Endothelial cell of hepatic sinusoid (primary cell): ENCODE results near the gene TMEM59L.

ENCODE experiments used
- in situ Hi-C: cut with HindIII; loops from 2 replicates; pipeline ENCODE4 v1.10.0; 2017; ENCODE audit warnings: low sequenced_read_pairs

TMEM59L gene

GRCh38 chr19:18636183-18636968, 23.7 kb downstream of the TMEM59L start:
- in situ Hi-C loops, result no loop called here

DNA sequence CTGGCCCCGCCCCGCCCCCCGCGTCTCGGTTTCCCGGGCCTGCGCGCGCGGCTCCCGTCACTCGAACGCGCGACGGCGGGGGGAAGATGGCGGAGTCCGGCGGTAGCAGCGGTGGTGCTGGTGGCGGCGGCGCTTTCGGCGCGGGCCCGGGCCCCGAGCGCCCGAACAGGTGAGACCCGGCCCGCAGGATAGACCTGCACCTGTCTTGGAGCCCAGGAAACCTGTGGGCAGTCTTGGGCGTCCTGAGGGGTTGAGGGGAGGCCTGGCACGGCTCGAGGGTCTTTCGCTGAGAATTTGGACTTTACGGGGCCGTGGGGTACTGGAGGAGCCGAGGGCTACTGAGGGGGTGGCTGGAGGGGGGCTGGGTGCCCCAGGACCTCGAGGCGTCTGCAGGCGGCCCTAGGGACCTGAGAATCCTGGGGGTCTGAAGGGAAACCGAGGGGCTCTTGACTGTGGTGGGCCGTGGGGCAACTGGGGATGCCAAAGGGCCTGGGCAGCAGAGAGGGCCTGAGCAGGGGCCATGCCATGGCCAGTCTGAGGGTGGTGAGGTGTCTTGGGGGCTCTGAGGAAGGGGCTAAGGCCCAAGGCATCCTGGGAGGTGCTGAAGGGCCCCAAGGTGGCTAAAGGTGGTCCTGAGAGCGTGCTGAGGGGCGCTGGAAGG, 24.4 kb downstream of the TMEM59L start, which contains the start of gene KLHL26:
TSS of gene KLHL26 (plus strand) at position 60 of the 661 bp plus-strand sequence. CDS start at position 87, 27 bp downstream.
- in situ Hi-C loops, result no loop called here

DNA sequence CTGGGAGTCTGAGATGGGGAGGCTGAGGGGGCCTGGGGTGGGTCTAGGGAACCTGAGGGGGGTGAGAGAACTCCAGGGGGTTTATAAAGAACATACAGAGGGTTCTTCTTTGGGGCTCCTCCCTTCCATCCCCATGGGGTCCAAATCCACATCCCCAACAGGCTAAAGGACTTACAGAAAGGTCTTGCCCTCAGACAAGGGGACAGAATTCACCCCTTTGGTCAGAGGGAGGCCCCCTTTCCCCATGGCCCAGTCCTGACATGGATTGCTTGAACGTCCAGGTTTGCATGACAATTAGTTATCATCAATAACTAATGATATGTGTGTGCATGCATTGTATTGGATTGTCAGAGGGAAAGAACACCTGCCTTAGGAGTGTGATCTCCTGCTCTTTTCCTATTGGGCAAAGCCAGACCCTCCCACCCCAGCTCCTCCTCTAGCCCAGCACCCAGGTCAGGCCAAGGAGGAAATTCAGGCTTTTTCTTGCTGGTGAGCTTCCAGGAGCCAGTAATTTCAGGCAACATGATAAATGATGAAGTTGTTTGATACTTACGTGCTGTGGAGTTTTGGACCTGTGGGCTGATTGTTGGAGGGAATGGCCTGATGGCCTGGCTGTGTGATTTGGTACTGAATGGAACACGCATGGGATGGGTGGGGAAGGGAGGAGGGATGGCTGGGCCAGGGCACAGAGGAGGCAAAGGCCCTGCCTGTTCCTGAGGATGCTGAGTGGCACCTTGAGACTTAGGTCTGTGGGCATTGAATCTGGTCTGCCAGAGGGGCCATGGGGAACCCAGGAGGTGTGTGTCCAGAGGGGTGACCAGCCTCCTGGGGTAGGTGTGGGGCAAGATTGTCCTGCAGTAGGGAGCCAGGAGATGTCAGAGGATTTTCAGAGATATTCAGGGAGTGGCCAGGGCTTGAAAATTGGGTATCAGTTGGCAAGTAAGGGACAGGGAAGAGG, 25.3 kb downstream of the TMEM59L start:
- in situ Hi-C loops, result no loop called here

DNA sequence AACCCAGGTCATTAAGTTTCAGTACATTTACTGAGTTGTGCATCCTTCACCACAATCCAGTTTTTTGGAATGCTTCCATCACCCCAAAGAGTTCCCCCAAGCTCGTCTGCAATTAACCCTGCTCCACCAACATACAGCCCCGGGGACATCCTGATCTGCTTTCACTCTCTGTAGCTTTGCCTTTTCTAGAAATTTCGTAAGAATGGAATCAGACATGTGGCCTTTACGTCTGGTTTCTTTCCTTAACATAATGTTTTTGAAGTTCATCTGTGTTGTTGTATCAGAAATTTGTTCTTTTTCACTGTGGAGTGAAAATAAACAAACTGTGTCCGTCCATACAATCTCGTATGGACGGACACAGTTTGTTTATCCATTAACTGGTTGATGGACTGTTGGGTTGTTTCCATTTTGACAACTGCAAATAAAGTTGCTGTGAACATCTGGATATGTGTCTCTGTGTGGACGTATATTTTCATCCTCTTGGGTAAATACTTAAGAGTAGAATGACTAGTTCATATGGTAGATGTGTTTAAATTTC, 27.1 kb downstream of the TMEM59L start:
- in situ Hi-C loops, result loop anchor here (10.0 kb wide), 1 partner anchor 125 kb away; no protein-coding TSS in a partner anchor

DNA sequence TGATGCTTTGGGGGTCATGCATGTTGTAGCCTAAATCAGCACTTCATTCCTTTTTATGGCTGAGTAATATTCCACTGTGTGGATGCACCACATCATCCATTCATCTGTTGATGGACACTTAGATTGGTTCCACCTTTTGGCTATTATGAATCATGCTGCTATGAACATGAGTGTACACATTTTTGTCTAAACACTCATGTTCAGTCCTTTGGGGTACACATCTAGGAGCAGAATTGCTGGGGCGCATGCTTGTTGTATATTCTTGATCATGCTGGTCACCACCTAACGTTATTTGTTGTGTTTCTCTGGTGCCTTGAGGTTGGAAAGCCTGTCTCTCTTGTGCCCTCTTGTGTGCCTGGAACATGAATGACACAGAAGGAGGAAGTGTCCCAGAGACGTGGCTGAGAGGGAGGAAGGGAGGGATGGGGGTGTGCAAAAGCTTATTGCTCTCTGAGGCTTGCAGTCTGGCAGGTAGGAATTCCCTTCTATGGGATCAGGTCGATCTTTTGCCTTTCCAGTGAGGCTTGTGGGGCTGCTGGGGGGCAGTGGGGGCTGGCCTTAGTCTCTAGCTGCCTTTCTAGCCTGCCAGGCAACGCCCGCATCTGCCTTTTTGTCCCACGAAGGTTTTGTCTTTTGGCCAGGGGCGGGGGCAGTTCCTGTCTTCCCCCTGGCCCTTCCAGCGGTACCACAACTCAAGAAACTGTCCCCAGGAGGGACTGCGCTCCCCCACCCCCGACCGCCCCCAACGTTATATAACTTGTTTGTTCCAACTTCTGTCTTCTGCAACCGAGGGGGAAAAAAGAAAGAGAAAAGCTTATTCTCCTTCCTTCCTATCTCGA, 31.7 kb downstream of the TMEM59L start:
- in situ Hi-C loops, result loop anchor here (5.0 to 10.0 kb wide), 2 partner anchors 113 to 130 kb away; no protein-coding TSS in a partner anchor

DNA sequence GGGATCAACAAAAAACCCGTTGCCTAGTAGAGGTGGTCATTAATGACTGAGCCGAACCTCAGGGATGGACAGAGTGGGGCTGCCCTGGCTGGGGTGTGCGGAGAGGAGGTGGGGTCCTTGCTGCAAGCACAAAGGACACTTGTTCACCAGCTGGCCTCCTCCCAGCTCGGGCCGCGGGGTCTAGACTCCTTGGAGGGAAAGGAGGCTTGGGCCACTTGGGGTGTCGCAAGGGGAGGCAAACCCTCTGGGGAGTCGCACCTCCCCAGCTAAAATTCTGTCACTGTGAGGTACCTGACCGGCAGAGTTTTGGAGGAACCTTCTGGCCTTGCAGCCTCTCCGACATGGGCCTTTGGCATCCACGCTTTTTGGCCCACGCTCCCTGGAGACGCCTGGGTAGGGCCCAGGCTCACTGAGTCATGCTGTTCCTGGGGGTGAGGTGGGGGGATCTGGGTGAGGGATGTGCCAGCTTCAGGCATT, 32.4 kb downstream of the TMEM59L start:
- in situ Hi-C loops, result loop anchor here (5.0 to 10.0 kb wide), 2 partner anchors 112 to 130 kb away; no protein-coding TSS in a partner anchor

DNA sequence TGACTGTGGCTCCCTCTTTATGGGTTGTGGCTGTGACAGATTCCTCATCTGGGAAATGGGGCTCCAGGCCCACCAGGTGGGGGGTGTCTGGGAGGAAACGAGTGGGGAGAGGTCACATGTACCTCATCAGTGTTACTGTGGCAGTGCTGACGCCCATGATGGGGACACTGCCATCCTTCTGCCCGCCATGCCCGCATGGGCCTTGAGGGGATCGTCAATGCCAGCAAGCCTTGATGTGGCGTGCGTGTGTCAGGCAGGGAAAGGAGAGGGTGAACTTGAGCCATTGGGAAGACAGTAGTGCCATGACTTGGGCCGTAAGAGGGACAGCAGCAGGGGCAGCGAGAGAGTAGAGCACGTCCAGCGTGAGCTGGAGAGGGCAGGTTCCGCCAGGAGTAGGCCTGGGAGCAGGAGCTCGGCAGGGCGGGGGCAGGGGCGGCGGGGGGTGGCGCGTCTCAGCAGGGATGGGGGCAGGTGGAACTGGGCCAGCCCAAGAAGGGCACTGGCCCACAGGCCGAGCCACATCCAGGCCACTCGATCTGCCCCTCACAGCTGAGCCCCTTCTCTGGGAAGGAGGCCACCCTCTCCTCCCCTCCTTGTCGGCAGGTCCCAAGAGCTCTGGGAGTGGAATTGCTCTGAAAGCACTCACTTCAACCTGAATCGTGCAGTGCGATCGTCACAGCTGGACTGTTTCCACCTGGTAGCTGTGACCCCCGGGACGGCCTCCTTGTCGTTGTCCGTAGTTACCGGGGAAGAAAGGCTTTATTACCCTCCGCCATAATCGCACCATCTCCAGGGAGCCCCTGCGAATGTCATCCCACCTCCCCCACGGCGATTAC, 34.1 kb downstream of the TMEM59L start:
- in situ Hi-C loops, result loop anchor here (5.0 to 10.0 kb wide), 2 partner anchors 111 to 132 kb away; no protein-coding TSS in a partner anchor

- in situ Hi-C loops, result loop anchor here (5.0 to 10.0 kb wide), 2 partner anchors 110 to 133 kb away; no protein-coding TSS in a partner anchor
These were observed 34.7 kb downstream of the TMEM59L start for GRCh38 chr19:18647371-18647767.

- in situ Hi-C loops, result loop anchor here (5.0 to 10.0 kb wide), 2 partner anchors 109 to 133 kb away; no protein-coding TSS in a partner anchor
These were observed 35.1 kb downstream of the TMEM59L start for GRCh38 chr19:18647807-18648206.

GRCh38 chr19:18648973-18649315, 36.3 kb downstream of the TMEM59L start:
- in situ Hi-C loops, result loop anchor here (5.0 to 10.0 kb wide), 2 partner anchors 108 to 134 kb away; no protein-coding TSS in a partner anchor

- in situ Hi-C loops, result loop anchor here (5.0 to 10.0 kb wide), 2 partner anchors 108 to 135 kb away; no protein-coding TSS in a partner anchor
These were observed 36.8 kb downstream of the TMEM59L start for GRCh38 chr19:18649371-18650020.

GRCh38 chr19:18650021-18650390, 37.3 kb downstream of the TMEM59L start:
- in situ Hi-C loops, result no loop called here

- in situ Hi-C loops, result no loop called here
These were observed 37.9 kb downstream of the TMEM59L start for GRCh38 chr19:18650468-18651041.

DNA sequence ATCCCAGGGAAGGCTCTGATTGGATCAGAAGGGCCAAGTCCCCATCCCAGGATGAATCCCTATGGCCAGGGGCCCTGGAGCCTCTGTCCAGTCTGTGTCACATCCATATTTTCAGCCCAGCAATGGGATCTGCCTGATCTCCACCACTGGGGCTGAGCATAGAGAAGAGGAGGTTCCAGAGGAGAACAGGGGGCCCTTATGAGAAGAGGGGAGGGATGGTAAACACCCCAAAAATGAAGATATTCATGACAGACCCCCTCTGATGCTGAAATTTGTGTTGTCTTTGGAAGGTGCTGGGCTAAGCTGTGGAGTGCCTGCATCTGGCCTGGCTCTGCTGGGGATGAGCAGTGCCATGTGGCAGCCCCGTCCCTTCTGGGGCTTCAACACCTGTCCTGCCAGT, 38.6 kb downstream of the TMEM59L start:
- in situ Hi-C loops, result no loop called here

DNA sequence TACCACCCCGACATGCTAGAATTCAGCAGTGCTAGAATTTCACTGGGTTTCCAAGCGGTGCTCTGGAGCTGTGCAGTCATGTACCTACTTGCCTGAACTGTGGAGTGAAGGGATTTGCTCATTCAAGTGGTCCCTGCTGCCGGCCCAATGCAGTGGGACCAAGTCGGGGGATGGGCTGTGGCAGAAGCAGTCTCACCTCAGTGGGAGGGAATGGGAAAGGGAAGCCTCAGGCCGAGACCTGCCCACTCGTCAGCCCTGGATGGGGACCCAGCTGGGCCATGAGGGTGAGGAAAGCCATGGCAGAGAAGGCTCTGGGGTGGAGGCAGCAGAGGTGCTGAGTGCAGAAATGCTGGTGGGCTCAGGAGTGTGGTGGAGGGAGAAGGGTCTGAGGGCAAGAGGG, 39.1 kb downstream of the TMEM59L start:
- in situ Hi-C loops, result no loop called here

- in situ Hi-C loops, result no loop called here
These were observed 41.2 kb downstream of the TMEM59L start for GRCh38 chr19:18653853-18654252.

- in situ Hi-C loops, result no loop called here
These were observed 41.8 kb downstream of the TMEM59L start for GRCh38 chr19:18654469-18654868.
